Aorta (tissue), 5 donors: ENCODE data around the gene SRSF10. TPM values are rescaled to one million over a fixed set of nuclear protein-coding genes. Genes with fewer than 3 reads are reported as not detected.
A peak's percentile ranks its signal among the peaks of the same experiment; 100 is the strongest.

Experiments
- ATAC-seq: fragments of 200-7000 bp; cut with Tn5 transposase; one replicate; pipeline ENCODE4 v1.9.1; 2022; ENCODE audit warnings: moderate library complexity; ENCODE audit not compliant: low FRiP score
- DNase-seq, 2 donors: peaks; one replicate each; pipeline ENCODE4 v3.0.0-alpha.2; 2020
- H3K27ac ChIP-seq, 2 donors: one replicate each; pipeline ENCODE4 v1.5.1; 2013; ENCODE audit warnings: low read length in 2 of 2, mild to moderate bottlenecking in 2 of 2, moderate library complexity in 2 of 2, control low read depth in 1 of 2, inconsistent platforms in 1 of 2, low read depth in 1 of 2
- H3K27me3 ChIP-seq, 2 donors: one replicate each; pipeline ENCODE4 v1.6.1; 2013; ENCODE audit warnings: control low read depth in 1 of 2, low read length in 1 of 2, mild to moderate bottlenecking in 1 of 2, moderate library complexity in 1 of 2; ENCODE audit not compliant: insufficient read depth in 2 of 2, control insufficient read depth in 1 of 2
- H3K36me3 ChIP-seq, 2 donors: one replicate each; pipeline ENCODE4 v1.6.1; 2013; ENCODE audit warnings: control low read depth in 1 of 2, low read length in 1 of 2, mild to moderate bottlenecking in 1 of 2; ENCODE audit not compliant: insufficient read depth in 2 of 2, control insufficient read depth in 1 of 2
- H3K4me1 ChIP-seq, 2 donors: one replicate each; pipeline ENCODE4 v1.6.1; 2013; ENCODE audit warnings: low read length in 2 of 2, control low read depth in 1 of 2, mild to moderate bottlenecking in 1 of 2, moderate library complexity in 1 of 2; ENCODE audit not compliant: insufficient read depth in 2 of 2, control insufficient read depth in 1 of 2
- H3K4me3 ChIP-seq, 2 donors: one replicate each; pipeline ENCODE4 v1.5.1; 2013; ENCODE audit warnings: low read length in 2 of 2, control low read depth in 1 of 2, mild to moderate bottlenecking in 1 of 2
- H3K9me3 ChIP-seq: one replicate; pipeline ENCODE4 v1.6.1; 2013; ENCODE audit warnings: mild to moderate bottlenecking, low read length; ENCODE audit not compliant: control insufficient read depth
- WGBS, 2 donors: extraction: QIAGEN DNeasy Blood & Tissue Kit; methylation state at CpG; one replicate each; pipeline ENCODE4 v1.1.7; 2013; 5-methylcytosine and 5-hydroxymethylcytosine counted together
- intact Hi-C, 2 donors: fragments of 100-400 bp; cut with DNase I; formaldehyde crosslinking; loops; one replicate each; pipeline versions ENCODE4 v1.14.2 to v1.15.0; 2022
- polyA plus RNA-seq, 2 donors: library from polyadenylated mRNA; stranded (reverse); fragments of 200-250 nt; gene quantifications; one replicate each; pipeline ENCODE4 v1.2.3, GENCODE V29; 2013
- total RNA-seq, 2 donors: library from RNA; stranded (reverse); fragmentation: NEBNext Ultra II Directional; extraction: Animal tissue kit (Norgen Biotek cat#: 25700); gene quantifications; one replicate each; pipeline ENCODE4 v1.2.1, GENCODE V29; 2021
- donor health status: healthy with polysubstance abuse.
- donor health status: Bipolar disorder and iron deficiency.
- donor health status: DM: no; HTN: no; CAD: no.
- donor health status: DM: no; HTN: no; CAD: no.
- donor health status: DM: yes; HTN: yes; CAD: no.

SRSF10 gene
- total and polyA plus RNA-seq, 4 donors, result 50.1 to 114 (median 94.7) TPM

DNA sequence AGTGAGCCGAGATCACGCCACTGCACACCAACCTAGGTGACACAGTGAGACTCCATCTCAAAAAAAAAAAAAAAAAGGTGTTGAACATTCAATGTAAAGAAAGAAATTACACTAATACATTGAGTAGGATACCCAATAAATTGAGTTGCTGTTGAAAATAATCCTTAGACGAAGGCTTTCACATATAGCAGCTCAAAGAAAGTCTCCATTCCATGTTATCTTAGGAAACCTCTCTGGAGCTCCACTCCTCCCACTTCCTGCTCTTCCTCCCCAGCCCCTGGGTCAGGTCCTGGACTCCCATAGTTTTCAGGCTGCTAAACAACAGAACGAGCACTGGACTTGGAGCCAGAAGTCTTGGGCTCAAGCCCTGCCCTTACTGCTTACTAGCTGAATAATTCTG is 51.3 kb downstream of the SRSF10 start:
- 74 to 88% methylated on average over 4 of the region's 4 CpGs for WGBS, 2 donors
- DNase-seq, result no peak
- Histone ChIP-seq H3K36me3 (no peaks in the 10 kb centered on the region), H3K9me3 (no peaks in the 10 kb centered on the region), H3K27ac (no peak overlapping the region), H3K4me3 (no peak overlapping the region), H3K27me3 (no peaks in the 10 kb centered on the region), H3K4me1 (no peaks in the 10 kb centered on the region)
- no peak for ATAC-seq
- intact Hi-C loops, result no loop called here

DNA sequence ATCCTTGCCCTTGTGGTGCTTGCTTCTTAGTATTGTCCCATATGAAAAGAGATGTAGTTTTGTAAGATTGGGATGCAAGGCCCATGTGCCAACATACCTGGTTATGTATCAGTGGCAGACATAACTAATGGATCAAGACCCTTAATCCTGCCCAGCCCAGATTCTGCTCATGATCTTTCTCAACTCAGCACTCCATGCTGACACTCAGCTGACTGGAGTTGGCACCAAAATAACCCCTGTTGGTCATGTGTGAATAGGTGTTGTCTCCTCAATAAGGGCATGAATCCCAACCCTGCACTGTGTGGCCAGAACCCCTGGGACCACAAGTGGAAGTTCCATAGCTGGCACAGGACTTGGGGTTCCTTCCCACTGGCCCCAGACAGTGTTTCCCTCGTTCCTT is 53.0 kb downstream of the SRSF10 start:
- Histone ChIP-seq H3K36me3 (no peaks in the 10 kb centered on the region), H3K4me3 (no peak overlapping the region), H3K4me1 (no peaks in the 10 kb centered on the region), H3K27ac (no peak overlapping the region), H3K9me3 (no peaks in the 10 kb centered on the region), H3K27me3 (no peaks in the 10 kb centered on the region)
- WGBS, 2 donors, result 83 to 89% methylated on average over 1 of the region's 1 CpG
- intact Hi-C loops, result no loop called here
- no peak for DNase-seq
- no peak for ATAC-seq

DNA sequence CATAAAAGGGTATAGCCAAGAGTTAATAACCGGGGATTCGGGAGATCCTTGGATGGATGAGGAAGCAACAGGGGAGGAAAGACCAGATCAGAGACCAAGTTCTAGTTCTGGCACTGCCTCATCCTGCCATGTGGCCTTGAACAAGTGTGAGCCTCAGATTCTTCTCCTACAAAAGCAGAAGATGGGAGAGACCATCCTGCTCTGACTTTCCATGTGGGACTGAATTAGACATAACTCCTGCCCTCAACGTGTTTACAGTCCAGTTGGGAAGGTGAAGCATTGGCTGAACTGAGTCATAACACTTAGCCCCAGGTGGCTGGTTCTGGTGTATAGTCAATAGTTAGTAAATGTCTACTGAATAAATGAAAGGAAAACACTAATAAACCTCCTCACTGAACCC is 54.8 kb downstream of the SRSF10 start:
- Histone ChIP-seq H3K4me3 (no peak overlapping the region), H3K27ac (peak overlapping the region in 1 of 2 donors; percentile 3), H3K4me1 (no peaks in the 10 kb centered on the region), H3K27me3 (no peaks in the 10 kb centered on the region), H3K9me3 (no peaks in the 10 kb centered on the region), H3K36me3 (no peaks in the 10 kb centered on the region)
- intact Hi-C loops, result no loop called here
- no peak for ATAC-seq
- WGBS, 2 donors, result 84 to 92% methylated on average over 3 of the region's 3 CpGs
- DNase-seq, result no peak

DNA sequence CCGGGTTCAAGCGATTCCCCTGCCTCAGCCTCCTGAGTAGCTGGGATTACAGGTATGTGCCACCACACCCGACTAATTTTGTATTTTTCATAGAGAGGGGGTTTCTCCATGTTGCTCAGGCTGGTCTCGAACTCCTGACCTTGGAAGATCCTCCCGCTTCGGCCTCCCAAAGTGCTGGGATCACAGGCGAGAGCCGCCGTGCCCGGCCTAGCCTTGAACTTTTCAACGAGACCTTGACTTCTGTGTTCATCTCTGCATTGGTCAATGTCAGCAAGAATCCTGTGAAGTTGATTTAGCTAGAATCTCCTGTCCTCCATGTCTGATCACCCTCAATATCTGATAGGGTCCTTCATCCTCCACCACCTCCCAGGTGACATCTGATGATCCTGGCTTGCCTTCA is 55.5 kb downstream of the SRSF10 start:
- no peak overlapping the region for H3K4me3 ChIP-seq
- no peaks in the 10 kb centered on the region for H3K4me1 ChIP-seq
- intact Hi-C loops, result loop anchor here in 1 of 2 donors (5.0 kb wide), 1 partner anchor 103 kb away; no protein-coding TSS in a partner anchor
- no peaks in the 10 kb centered on the region for H3K9me3 ChIP-seq
- 95% methylated on average over 11 of the region's 11 CpGs for WGBS, 2 donors
- no peak for ATAC-seq
- no peaks in the 10 kb centered on the region for H3K27me3 ChIP-seq
- H3K27ac ChIP-seq, result peak overlapping the region in 1 of 2 donors; percentile 21
- DNase-seq, result no peak
- H3K36me3 ChIP-seq, result no peaks in the 10 kb centered on the region

DNA sequence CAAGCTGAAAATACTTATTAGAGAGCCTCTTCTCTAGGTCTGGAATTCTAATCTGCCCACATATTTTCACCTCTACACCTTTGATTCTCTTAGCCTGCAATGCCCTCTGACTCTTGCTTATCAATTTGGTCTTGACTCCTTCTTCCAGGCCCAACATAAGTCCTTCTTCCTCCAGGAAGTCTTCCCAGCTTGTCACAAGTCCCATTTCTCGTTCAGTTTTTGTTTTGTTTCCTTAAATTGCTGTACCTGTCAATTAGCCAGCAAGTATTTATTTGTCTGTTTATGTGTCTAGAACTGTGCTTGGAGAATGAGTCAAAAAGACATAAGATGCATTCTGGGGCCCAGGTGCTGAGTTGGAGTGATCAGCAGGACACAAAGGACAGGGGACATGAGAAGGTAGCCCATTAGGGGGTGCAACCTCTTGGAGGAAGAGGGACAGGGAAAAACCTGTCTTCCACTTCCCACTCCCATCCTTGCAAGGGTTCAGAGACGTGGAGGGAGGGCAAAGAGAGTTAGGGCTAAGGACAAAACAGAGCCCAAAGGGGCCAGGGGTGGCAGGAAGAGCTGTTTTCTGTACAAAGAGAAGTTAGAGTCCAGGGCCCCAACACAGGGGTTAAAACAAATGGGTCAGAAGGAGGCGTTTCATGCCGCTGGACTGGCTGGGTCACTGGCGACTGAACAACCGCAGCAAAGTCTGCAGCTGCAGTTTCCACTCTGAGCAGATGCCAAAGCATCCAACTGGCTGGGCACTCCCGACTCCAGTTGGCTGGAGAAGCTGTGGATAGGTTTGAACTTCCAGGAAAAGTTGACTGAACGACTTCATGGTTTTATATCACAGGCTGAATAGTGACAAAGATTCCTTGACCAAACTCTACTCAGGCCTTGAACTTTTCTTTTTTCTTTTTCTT is 56.3 kb downstream of the SRSF10 start:
- 6 to 10% methylated on average over 8 of the region's 8 CpGs for WGBS, 2 donors
- Histone ChIP-seq H3K27me3 (no peaks in the 10 kb centered on the region), H3K36me3 (no peaks in the 10 kb centered on the region), H3K27ac (peak overlapping the region; percentile 9 to 14), H3K4me1 (no peaks in the 10 kb centered on the region), H3K4me3 (no peak overlapping the region), H3K9me3 (no peaks in the 10 kb centered on the region)
- ATAC-seq (peak; percentile 54), DNase-seq (peak; percentile 78 to 80)
- intact Hi-C loops, result loop anchor here in 1 of 2 donors (5.0 kb wide), 1 partner anchor 103 kb away; no protein-coding TSS in a partner anchor

DNA sequence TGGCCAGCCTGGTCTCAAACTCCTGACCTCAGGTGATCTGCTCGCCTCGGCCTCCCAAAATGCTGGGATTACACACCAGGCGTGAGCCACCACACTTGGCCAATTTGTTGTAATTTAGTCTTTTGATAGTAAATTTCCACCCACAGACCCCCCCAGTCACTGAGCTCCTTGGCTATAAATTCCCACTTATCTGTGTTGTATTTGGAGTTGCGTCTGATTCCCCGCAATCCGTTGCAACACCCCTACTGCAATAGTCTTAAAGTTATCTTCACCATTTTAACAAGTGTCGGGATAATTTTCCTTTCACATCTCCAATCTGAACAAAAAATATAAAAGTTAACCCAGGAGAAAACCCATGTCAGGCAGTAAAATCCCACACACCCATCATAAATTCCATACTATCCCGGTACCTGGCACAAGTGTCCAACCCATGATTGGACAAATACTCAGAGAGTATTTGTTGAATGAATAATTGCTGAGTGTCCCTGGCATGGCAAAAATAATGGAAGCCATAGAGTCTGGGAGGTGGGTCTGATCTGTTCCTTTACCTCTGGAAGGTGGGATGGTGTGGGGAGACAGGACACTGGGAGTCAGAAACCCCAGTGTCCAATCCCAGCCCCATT is 57.7 kb downstream of the SRSF10 start:
- H3K4me3 ChIP-seq, result no peak overlapping the region
- no peaks in the 10 kb centered on the region for H3K4me1 ChIP-seq
- intact Hi-C loops, result loop anchor here in 1 of 2 donors (5.0 kb wide), 1 partner anchor 105 kb away; no protein-coding TSS in a partner anchor
- DNase-seq (no peak), ATAC-seq (no peak)
- 39% methylated on average over 8 of the region's 8 CpGs for WGBS, 2 donors
- no peaks in the 10 kb centered on the region for H3K9me3 ChIP-seq
- no peaks in the 10 kb centered on the region for H3K36me3 ChIP-seq
- no peaks in the 10 kb centered on the region for H3K27me3 ChIP-seq
- no peak overlapping the region for H3K27ac ChIP-seq

DNA sequence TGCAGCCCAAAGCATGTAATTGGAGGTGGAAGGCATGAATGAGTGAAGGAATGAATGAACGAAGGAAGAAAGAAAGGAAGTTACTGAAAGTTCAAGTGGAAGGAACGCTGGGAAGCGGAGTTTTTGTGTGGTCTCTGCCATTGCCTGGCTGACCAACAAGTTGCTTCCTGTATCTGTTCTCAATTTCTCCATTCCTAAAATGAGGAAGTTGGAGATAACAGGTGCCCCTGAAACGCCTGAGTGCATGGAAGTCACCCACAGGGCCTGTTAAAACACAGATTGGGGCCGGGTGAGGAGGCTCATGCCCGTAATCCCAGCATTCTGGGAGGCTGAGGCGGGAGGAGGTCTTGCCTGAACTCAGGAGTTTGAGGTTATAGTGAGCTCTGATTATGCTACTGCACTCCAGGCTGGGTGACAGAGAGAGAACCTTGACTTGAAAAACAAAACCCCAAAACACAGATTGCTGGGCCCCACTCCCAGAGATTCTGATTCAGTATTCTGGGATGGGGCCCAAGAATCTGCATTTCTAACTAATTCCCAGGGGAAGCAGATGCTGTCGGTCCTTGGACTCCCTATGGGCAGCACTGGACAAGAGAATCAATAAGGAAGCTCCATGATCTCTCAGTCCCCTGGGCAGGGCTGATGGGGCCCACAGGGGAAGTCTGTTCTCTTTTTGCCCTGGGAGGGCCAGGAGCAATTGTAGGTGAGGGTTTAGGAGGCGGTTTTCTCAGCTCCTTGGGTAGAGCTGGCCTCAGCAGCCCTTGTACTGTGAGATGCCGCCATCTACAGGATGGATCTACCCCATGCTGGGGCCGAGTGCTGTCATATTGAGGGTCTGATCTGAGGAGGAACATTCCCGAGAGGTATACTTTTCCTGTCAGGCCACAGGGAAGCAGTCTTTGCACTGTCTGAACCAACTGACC is 63.7 kb downstream of the SRSF10 start:
- Histone ChIP-seq H3K4me3 (no peak overlapping the region), H3K4me1 (no peaks in the 10 kb centered on the region), H3K27me3 (no peaks in the 10 kb centered on the region), H3K36me3 (no peaks in the 10 kb centered on the region), H3K27ac (no peak overlapping the region), H3K9me3 (no peaks in the 10 kb centered on the region)
- DNase-seq (peak; percentile 78 to 79), ATAC-seq (peak; percentile 71)
- WGBS, 2 donors, result 53 to 62% methylated on average over 12 of the region's 12 CpGs
- intact Hi-C loops, result loop anchor here (1.0 to 10.0 kb wide), 3 partner anchors 102 to 144 kb away; no protein-coding TSS in a partner anchor

DNA sequence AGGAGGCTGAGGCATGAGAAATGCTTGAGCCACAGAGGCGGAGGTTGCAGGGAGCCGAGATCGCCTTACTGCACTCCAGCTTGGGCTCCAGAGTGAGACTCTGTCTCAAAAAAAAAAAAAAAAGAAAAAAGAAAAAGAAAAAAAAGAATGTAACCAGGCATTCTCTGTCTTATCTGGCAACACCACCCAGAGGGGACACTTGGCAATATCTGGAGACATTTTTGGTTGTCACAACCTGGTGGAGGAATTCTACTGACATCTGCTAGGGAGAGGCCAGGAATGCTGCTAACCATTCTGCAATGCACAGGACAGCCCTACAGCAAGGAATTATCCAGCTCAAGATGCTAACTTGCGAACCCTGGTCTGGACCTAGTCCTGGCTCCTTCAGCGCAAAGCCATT is 64.7 kb downstream of the SRSF10 start:
- ATAC-seq (no peak), DNase-seq (no peak)
- no peaks in the 10 kb centered on the region for H3K4me1 ChIP-seq
- no peaks in the 10 kb centered on the region for H3K27me3 ChIP-seq
- H3K4me3 ChIP-seq, result no peak overlapping the region
- no peaks in the 10 kb centered on the region for H3K36me3 ChIP-seq
- 94 to 99% methylated on average over 5 of the region's 5 CpGs for WGBS, 2 donors
- no peak overlapping the region for H3K27ac ChIP-seq
- no peaks in the 10 kb centered on the region for H3K9me3 ChIP-seq
- intact Hi-C loops, result loop anchor here in 1 of 2 donors (10.0 kb wide), 1 partner anchor 101 kb away; no protein-coding TSS in a partner anchor
